NCI-H774 (cell line): Measurements from ENCODE around the gene METTL25B.

ENCODE experiments used
- DNase-seq: peaks from one replicate; lab custom pipeline; 2025; lab: John Stamatoyannopoulos, UW

METTL25B gene

DNA sequence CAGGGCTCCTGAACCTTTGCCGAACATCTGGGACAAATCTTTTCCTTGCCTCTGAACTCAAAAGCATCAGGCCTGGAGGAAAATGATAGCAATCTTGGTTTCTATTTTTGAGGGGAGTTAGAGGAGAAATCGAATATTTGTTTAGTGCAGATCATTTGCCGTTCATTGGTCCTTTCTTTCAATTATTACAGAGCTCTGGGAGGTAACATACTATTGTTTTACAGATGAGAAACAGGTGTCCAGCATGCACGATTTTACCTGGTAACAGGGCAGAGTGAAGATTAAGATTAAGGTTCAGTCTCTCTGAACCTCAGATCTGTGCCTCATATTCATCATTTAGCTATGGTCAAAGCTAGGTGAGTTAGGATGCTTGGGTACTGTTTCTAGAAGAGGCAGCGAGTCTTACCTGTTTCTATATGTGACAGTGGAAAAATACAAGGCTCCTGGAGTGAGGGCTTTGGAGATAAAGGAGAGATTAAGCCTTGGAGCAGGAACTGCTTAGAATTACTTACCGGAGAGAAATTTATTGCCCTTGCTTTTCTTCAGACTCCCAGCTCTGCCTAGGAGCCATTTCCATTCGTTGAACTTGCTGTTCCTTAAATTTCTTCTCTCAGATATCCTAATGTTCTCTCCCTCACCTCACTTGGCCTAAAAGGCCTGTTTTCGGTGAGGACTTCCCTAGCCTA is 40.5 kb downstream of the METTL25B start:
- DNase-seq: no peak

DNA sequence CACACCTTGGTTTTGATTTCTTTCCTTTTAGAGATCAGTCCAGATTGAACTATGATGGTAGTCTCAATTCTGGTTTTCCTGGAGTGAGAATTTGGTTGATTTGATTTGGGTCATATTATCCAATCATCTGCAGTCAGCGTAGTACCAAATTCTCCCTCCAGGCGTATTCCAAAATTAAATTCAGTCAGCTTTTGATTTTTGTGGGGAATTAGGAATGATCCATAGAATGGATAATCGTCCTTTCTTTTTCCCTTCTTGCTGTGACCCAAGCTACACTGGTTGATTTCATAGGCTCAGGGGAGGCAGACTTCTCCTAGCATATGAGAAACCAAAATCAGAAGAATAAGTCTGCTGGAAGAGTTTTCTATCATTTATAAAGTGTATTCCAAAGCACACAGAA is 44.0 kb downstream of the METTL25B start:
- no peak for DNase-seq

DNA sequence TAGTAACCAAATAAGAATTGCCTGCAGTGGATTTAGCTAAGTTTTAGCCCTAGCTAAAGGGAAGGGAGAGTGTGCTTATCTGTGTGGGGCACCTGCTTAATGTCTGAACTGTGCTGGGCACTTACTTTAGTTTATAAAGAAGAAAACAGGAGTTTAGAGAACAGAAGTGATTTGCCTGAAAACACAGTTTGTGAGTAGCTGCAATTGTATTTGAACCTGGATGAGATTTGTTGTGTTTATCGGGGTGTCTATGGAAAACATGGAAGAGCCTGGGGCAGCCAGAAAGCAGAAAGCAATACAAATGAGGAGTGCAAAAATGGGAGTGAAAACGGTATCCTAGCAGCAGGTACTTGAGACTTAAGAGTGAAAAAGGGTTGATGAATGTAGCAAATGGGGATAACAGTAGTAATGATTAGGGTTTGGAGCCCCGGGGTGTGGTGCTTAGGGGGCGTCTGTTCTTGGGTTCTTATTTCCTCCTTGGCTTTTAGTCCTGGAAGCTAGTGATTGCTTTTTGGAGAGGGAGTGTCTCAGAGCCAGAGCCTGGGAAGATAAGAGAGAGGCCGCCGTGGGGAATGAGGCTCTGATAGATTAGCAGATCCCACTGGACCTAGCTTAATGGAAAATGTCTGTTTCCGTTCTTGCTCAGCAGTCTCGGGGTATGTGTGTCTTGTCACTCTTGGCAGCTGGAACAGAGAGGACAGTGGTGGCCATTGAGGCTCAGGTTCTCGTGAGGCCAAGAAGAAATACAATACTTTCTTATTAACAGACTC is 44.6 kb downstream of the METTL25B start:
- no peak for DNase-seq

DNA sequence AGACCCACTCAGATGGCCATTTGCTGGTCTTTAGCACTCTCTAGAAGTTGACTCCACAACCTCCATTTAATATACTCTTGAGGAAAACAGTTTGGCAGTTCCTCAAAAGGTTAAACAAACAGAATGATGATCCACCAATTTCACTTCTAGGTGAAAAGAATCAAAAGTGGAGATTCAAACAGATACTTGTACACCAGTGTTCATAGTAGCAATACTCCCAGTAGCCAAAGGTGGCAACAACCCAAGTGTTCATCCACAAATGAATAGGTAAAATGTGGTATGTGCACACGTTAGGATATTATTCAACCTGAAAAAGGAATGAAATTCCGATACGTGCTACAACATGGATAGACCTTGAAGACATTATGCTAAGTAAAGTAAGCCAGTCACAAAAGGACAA is 45.3 kb downstream of the METTL25B start:
- DNase-seq: no peak

DNA sequence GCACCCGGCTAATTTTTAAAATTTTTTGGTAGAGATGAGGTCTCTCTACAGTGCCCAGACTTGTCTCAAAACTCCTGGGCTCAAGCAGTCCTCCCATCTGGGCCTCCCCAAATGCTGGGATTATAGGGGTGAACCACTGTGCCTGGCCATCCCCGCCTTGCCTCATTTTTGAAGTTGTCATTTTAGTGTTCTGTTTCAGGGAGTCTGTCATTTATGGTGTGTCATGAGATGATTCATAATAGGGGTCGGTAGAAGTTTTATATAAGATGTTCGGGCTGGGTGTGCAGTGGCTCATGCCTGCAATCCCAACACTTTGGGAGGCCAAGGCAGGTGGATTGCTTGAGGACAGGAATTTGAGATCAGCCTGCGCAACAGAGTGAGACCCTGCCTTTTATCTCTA is 47.5 kb downstream of the METTL25B start:
- DNase-seq: no peak

DNA sequence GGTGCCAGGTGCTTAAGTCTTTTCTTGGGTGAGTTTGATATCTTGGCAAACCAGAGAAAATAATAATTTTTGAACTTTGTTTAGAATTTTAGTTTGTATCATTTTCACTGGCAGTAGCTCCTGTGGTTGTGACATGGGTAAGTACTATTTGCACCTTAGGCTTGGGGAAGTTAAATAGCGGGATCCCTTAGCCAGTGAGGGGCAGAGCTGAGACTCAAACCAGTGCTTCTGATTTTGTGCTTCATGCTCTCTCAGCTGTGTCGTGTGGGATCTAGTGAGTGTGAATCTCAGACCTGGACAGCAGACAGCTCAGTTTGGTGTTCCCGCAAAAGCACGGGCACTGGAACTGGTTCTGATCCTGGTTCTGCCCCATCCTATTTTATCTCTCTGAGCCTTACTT is 48.7 kb downstream of the METTL25B start:
- DNase-seq: no peak

DNA sequence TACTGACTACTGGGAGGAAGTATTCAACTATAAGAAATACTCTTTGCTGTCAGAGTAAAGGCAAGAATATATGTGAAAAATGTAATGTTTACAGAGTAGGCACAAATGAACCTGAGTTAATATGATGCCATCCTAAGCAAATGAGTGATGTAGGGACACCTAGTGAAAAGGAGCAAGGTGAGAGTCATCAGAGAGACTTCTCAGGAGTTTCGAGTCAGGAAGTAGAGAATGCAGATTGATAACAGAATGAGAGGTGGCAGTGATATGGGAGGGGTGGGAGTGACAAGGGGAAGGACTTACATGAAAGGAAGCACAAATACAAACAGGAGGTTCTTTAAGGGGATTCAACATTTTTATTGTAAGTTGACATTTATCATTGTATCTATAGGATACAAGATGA is 49.3 kb downstream of the METTL25B start:
- no peak for DNase-seq

DNA sequence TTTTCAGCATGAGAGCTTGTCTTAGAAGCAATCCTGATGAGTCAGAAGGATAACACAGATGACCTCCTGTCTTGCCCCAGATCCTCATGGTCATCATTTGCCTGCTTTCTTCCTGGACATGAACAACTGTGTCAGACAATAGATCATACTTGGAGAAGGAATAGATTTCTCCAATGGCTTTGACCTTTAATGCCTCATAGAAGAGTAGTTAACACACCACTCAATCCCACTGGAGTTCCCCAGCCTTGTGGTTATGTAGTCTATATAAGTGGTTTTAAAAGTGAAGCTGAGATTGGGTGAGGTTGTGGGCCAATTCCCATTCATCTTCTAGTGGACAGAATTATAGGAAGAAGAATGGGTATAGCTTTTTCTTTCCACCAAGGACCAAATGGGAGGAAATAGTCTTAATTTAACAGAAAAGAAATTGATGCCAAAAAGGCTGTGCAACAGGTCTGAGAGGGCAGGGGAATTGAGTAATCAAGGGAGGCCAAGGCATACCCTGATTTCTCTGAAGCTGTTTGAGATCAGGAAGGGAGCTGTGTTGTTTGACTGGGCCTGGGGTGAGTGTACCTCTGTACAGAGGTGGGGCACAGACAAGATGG is 53.4 kb downstream of the METTL25B start:
- DNase-seq: no peak

DNA sequence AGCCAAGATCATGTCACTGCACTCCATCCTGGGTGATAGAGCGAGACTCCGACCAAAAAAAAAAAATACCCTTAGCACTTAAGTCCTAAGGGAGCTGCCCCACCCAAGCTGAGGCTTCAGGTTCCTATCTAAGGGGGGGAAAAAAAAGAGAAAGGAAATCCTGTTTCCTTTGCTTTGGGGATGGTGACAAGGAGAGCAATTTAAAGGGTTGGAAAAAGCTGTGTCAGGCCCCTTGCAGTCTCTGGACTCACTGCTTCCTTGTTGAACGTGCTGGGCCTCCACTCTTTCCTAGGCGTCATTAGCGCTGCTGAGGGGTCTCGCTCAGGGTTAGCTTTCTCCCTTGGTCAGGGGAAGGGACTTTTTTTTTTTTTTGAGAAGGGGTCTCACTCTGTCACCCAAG is 57.2 kb downstream of the METTL25B start:
- no peak for DNase-seq
